Camera-type eye (tissue), 1 donor: ENCODE results near the gene ASPRV1. TPM values are rescaled to one million over a fixed set of nuclear protein-coding genes. Genes with fewer than 3 reads are reported as not detected.

Experiments
- total RNA-seq: library from RNA; depleted of rRNA; stranded (reverse); fragments of >200 nt; gene quantifications from one replicate; pipeline ENCODE4 v1.2.3, GENCODE V29; 2014

The ASPRV1 gene
- total RNA-seq, result 4.3 TPM

DNA sequence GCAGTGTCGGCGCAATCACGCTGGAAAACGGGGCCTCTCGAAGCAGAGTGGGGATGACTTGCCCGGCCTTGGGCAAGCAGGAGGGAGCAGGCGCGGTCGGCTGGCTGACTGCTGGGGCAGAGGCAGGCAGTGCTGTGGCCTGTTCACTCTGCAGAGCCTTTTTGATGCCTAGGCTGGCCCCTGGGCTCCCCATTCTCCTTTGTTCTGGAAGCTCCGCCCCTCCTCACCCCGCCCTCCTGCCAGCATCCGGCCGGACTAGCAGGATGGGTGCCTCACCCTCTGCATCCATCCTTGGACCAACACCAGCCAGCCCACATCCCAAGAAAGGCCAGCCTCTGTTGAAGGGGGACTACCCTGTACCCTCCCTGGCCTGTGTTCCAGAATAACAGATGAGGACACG, at the start of gene ASPRV1:
TSS of gene ASPRV1 (minus strand) at position 136 of the 400 bp plus-strand sequence. CDS start 195 bp downstream, outside the sequence.

GRCh38 chr2:69914950-69915945, 46.2 kb downstream of the ASPRV1 start, which contains the start of gene MXD1:
TSS of gene MXD1 (plus strand) at chr2:69915109. CDS start at chr2:69915331, 222 bp downstream.

Other genes with a start within 250 kb of the ASPRV1 start
- 31.9 TPM for gene ANXA4, start 219.5 kb downstream of the ASPRV1 start, total RNA-seq
- 24.7 TPM for gene GMCL1, start 132.0 kb downstream of the ASPRV1 start, total RNA-seq
- 70.1 TPM for gene SNRNP27, start 67.7 kb downstream of the ASPRV1 start, total RNA-seq
- gene MXD1, start 46.5 kb downstream of the ASPRV1 start, total RNA-seq, result 19.6 TPM
- gene PCBP1, start 125.8 kb upstream of the ASPRV1 start, total RNA-seq, result 101 TPM
- gene C2orf42, start 229.4 kb upstream of the ASPRV1 start, total RNA-seq, result 30.4 TPM